NB4 (cell line): ENCODE data around the gene CARD16.

ENCODE experiments used
- DNase-seq: peaks from one replicate; pipeline ENCODE4 v3.0.0; 2010; ENCODE audit warnings: low read depth
- H3K4me3 ChIP-seq: one replicate; pipeline ENCODE4 v1.5.1; 2011; ENCODE audit warnings: mild to moderate bottlenecking, low read depth, low read length, moderate library complexity
- MYC ChIP-seq: IDR thresholded peaks from 2 replicates; pipeline ENCODE4 v1.6.1; 2011; ENCODE audit warnings: low read depth, low read length
- POLR2A ChIP-seq: IDR thresholded peaks from 2 replicates; pipeline ENCODE4 v1.6.1; 2011; ENCODE audit warnings: mild to moderate bottlenecking; ENCODE audit not compliant: insufficient read length; ENCODE audit errors: extremely low read depth
- TF ChIP-seq, protein P1 (sequence below): IDR thresholded peaks from one replicate; pipeline ENCODE4 v1.5.1; 2012; ENCODE audit warnings: low read depth, low read length
- TF ChIP-seq, protein P2 (sequence below): IDR thresholded peaks from 2 replicates; pipeline ENCODE4 v1.6.1; 2011; ENCODE audit warnings: low read depth, low read length

CARD16 gene

DNA sequence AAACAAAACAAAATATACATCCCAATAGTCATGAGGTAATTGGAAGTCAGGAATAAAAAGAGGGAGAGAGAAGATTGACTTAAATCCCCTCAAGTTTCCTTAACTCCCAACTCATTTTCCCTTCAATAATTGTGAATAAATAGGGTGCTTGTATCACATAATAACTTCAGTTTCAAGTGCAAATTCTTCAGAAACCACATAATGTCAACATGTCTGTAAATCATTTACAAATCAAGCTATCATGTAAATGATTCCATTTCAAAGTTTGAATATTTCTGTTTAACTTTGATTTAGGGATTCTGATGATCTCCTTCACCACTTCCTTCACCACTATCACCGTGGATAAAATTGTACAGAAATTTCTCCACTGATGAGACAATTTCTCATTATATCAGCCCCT is 45.4 kb downstream of the CARD16 start:
- no peak for DNase-seq
- TF ChIP-seq, protein P1, sequence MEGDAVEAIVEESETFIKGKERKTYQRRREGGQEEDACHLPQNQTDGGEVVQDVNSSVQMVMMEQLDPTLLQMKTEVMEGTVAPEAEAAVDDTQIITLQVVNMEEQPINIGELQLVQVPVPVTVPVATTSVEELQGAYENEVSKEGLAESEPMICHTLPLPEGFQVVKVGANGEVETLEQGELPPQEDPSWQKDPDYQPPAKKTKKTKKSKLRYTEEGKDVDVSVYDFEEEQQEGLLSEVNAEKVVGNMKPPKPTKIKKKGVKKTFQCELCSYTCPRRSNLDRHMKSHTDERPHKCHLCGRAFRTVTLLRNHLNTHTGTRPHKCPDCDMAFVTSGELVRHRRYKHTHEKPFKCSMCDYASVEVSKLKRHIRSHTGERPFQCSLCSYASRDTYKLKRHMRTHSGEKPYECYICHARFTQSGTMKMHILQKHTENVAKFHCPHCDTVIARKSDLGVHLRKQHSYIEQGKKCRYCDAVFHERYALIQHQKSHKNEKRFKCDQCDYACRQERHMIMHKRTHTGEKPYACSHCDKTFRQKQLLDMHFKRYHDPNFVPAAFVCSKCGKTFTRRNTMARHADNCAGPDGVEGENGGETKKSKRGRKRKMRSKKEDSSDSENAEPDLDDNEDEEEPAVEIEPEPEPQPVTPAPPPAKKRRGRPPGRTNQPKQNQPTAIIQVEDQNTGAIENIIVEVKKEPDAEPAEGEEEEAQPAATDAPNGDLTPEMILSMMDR: no peak
- no peak for TF ChIP-seq MYC
- TF ChIP-seq, protein P2, sequence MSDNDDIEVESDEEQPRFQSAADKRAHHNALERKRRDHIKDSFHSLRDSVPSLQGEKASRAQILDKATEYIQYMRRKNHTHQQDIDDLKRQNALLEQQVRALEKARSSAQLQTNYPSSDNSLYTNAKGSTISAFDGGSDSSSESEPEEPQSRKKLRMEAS: no peak
- no peak for TF ChIP-seq POLR2A
- no peak overlapping the region for H3K4me3 ChIP-seq

DNA sequence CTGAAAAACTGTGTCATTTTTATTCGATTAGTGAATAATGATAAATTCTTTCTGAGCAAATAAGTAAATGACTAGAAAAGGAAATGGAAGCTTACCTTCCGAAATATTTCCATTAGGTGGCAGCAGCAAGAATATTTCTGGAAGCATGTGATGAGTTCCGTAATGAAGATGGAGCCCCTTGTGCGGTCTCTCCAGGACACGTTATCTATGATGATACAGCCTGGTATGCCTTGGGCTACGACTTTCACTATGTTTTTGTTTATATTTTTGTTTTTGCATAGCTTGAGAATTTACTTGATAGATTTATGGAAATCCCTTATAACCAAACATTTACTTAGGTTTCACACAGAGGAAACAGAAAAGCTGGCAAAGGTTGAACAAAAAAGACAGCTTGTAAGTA is 47.8 kb downstream of the CARD16 start:
- no peak for DNase-seq
- no peak overlapping the region for H3K4me3 ChIP-seq
- TF ChIP-seq, protein P1: no peak
- TF ChIP-seq MYC (no peak), POLR2A (no peak)
- TF ChIP-seq, protein P2: no peak

DNA sequence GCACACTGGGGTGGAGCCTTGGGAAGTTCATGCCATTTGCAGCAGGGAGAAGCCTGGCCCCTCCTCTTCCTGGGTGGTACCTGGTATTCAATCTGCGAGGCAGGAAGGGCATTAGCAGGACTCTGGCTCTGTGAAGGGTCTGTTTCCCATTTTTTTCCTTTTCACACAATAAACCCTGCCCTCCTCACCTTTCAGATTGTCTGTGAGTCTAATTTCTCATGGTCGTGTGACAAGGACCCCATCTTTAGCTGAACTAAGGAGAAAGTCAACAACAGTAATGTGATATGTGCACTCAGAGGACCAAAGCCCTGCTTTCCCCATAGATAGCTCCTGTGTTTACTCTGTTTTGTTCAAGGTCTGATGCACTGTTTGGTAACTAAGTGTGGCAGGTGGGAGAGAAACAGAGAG is 50.1 kb downstream of the CARD16 start:
- H3K4me3 ChIP-seq: no peak overlapping the region
- DNase-seq: no peak
- no peak for TF ChIP-seq POLR2A
- TF ChIP-seq, protein P1: no peak
- TF ChIP-seq MYC: no peak

DNA sequence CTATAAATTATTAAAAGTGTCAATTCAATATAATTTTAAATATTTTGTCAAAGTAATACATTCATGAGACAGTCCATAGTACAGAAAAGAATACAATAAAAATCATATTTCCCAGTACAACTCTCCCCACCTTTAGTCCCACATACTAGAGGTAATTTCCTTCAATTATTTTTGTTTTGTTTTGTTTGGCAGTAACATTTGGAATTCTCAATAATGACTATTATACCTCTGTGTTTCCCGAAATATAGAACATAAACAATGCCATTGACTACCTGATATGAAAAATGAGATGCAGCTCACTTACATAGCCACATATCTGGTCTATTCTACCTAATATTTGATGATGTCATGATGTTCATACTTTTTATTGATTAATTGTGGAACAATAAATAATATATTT is 52.4 kb downstream of the CARD16 start:
- no peak for DNase-seq
- H3K4me3 ChIP-seq: no peak overlapping the region
- TF ChIP-seq POLR2A: no peak
- TF ChIP-seq, protein P2: no peak
- TF ChIP-seq MYC: no peak

DNA sequence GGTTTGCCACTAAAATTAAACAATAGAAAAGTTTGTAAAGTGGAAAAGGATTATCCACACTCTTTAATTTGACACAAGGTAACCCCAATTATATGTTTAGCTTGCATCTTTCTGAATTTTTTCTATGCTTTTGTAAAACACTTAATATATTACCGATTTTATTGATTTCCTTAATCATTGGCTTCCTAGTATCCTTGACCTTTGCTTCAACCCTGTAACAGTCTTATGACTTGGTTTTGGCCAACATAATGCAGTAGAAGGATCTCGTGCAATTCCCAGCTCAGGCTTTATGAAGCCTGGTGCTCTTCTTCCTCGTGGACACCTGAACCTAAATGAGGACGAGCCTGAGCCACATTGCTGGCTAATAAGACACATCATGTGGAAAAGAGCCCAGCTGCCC is 53.1 kb downstream of the CARD16 start:
- TF ChIP-seq, protein P2: no peak
- TF ChIP-seq POLR2A: no peak
- TF ChIP-seq, protein P1: no peak
- no peak for TF ChIP-seq MYC
- H3K4me3 ChIP-seq: no peak overlapping the region

More for the DNA sequence above, 53.1 kb downstream of the CARD16 start:
- no peak for DNase-seq
